ENCODE data around the gene FXN.

Gene FXN

DNA sequence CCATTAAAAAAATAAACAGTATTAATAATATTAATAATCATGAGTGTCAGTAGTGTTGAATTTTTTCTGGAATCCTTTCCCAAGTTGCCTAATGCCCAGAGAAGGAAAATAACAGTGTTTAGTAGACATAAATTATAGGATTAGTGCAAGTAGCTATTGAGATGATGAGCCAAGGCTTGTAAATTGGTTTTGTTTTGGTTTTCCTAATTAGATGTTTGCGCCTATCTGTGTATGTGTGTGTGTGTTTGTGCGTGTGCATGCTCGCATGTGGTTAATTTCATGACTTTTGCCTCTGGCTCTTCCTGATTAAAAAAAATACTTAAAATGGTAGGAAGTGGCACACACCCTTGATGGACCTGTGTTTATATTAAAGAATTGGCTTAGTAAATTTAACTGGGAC lies 55.4 kb downstream of the FXN start:
- TF ChIP-seq GATA2 (IDR thresholded peaks at IDR 0.05; ENCODE audit: low read depth, low read length) (no peak), GATA3 (IDR thresholded peaks at IDR 0.05; ENCODE audit: low read depth, low read length) (no peak)

- no peak for TF ChIP-seq GATA3 (IDR thresholded peaks at IDR 0.05; ENCODE audit: low read depth, low read length)
- TF ChIP-seq GATA2 (IDR thresholded peaks at IDR 0.05; ENCODE audit: low read depth, low read length), result no peak
Observed at GRCh38 chr9:69093471-69094103, 58.0 kb downstream of the FXN start.

DNA sequence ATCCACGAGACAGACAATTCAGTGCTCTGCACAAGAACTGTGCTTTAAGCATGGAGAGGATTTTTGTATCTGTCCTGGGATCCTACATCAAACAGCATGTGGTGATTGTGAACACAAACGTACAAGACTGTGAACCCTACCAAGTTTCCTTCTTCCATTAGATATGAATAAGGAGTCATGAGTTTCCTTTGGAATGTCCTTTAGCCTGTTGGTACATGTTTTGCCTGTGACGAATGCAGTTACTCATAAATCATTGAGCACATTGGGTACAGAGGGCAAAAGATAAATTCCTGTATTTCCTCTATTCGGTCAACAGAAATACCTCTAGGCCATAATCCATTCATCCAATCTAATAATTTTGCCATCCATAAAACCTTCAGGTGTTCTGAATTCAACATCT lies 61.5 kb downstream of the FXN start:
- TF ChIP-seq GATA3 (IDR thresholded peaks at IDR 0.05; ENCODE audit: low read depth, low read length) (no peak), GATA2 (IDR thresholded peaks at IDR 0.05; ENCODE audit: low read depth, low read length) (no peak)

DNA sequence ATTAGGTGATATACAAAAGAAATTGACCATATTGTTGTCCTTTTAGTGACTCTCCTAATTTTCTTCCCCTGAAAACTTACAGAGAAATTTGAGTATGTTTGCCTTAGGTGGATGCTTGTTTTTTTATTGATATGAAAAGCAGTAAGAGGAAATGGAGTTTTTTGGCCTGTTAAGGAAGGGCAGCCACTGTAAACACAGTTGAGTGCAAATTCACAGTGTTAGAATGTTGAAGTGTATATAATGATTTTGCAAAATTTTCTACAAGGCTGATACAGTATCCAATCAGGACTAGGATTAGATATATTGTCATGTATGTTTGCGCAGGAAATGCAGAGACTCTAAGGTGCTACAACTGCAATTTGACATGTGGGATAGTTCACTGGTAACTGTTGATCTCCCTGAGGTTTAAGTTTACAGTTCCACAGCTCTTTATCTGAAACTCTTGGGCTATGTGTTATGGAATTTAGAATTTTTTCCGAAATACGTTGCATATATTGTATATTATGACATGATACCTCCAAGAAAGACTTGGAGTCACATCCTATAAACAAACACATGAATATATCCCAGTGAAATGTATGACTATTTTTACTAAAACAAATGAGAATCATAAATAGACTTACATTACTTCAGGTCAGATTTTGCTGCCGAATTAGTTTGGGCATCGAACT lies 62.5 kb downstream of the FXN start:
- TF ChIP-seq GATA2 (IDR thresholded peaks at IDR 0.05; ENCODE audit: low read depth, low read length) (no peak), GATA3 (IDR thresholded peaks at IDR 0.05; ENCODE audit: low read depth, low read length) (no peak)

DNA sequence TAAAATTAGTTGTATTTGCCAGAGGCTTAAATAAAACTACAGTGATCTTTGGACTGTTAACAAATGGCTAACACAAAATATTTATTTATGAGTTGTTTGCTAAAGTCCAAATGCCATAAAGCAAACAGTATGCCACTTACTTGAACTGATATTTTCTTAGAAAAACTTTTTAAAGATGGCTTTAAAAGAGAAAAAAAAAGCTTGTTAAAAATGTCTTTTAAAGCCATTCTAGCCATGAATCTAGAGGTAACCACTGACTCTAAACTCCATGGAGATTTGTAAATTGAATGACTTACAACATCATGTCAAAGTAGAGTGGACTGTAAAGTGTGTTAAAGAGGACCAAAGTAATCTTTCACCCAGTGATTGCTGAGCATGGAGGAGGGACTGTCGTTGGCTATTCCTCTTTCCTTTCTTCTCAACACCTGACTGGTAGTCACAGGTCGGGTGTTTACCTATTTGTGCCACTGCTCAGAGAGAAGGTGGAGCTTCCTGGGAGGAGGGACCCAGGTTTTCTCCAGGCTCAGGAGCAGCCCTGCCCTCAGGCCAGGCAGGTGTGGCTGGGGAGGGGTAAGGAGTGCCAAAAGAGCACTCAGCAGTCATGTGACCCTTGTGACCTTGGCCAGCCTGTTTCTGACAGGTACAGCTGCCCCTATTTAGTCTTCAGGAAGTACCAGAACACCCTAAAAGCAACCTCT lies 69.4 kb downstream of the FXN start:
- TF ChIP-seq GATA2 (IDR thresholded peaks at IDR 0.05; ENCODE audit: low read depth, low read length), result no peak
- no peak for TF ChIP-seq GATA3 (IDR thresholded peaks at IDR 0.05; ENCODE audit: low read depth, low read length)

- TF ChIP-seq GATA3 (IDR thresholded peaks at IDR 0.05; ENCODE audit: low read depth, low read length), result no peak
- TF ChIP-seq GATA2 (IDR thresholded peaks at IDR 0.05; ENCODE audit: low read depth, low read length), result no peak
Observed at GRCh38 chr9:69107771-69108170, 72.2 kb downstream of the FXN start.

GRCh38 chr9:69109152-69109551 lies 73.6 kb downstream of the FXN start:
- TF ChIP-seq GATA3 (IDR thresholded peaks at IDR 0.05; ENCODE audit: low read depth, low read length) (no peak), GATA2 (IDR thresholded peaks at IDR 0.05; ENCODE audit: low read depth, low read length) (no peak)

DNA sequence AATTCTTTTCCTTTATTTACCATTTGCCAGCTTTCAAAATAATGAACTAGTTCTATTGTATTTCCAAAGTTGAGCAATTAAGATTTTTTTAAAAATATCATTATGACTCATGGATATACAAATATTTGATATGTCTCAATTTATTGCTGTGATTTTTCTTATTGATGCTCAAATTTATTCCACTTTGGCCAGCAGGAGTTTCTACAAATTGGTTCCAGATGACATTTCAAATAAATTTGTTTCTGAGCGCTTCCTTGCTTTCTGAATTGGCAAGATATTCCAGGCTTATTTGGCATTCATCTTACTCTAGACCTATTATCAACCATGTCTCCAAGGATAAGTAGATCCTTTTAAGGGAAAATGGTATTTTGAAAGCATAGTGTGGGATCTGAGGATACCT lies 80.1 kb downstream of the FXN start:
- TF ChIP-seq GATA3 (IDR thresholded peaks at IDR 0.05; ENCODE audit: low read depth, low read length) (no peak), GATA2 (IDR thresholded peaks at IDR 0.05; ENCODE audit: low read depth, low read length) (no peak)

DNA sequence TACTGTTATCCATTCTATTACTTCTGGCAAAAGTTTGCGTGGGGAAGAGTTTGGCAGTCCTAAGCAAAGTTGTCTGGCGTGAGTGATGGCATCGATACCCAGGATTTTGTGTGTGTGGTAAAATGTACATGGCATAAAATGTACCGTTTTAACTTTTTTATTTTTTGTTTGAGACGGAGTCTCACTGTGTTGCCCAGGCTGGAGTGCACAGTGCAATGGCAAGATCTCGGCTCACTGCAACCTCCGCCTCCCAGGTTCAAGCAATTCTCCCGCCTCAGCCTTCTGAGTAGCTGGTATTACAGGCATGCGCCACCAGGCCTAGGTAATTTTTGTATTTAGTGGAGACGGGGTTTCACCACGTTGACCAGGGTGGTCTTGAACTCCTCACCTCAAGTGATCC lies 83.1 kb downstream of the FXN start:
- no peak for TF ChIP-seq GATA3 (IDR thresholded peaks at IDR 0.05; ENCODE audit: low read depth, low read length)
- TF ChIP-seq GATA2 (IDR thresholded peaks at IDR 0.05; ENCODE audit: low read depth, low read length), result no peak

DNA sequence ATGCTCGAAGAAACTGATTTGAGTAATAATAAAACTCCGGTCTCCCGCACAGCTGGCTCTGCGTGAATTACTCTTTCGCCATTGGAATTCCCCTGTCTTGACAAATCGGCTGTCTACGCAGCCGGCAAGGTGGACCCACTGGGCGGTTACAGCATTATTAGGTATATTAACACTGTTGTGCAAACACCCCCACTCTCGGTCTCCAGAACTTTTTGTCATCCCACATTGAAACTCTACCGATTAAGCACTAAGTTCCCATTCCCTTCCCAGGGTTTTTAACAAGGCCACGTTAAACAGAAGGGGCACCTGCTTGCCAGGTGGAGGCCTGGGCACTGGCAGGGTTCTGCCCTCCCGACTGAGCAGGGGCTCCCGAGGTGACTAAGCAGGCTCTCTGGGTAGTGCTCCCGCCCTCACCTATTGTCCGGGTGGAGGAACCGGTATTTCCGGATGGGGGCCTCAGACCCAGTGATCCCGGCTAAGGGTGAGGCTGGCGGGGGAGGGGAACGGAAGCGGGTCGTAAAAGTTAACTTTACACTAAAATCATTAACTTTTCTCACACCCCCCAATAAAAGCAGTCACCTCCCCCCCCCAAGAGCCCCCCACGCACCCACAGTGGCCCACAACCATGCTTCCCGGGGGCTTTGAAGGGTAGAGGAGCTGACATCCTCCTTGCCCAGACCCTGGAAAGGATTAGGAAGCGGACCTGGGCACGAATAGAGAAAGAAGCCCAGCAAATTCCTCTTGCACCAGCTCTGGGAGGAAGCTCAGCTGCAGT lies 85.0 kb downstream of the FXN start:
- no peak for TF ChIP-seq GATA3 (IDR thresholded peaks at IDR 0.05; ENCODE audit: low read depth, low read length)
- TF ChIP-seq GATA2 (IDR thresholded peaks at IDR 0.05; ENCODE audit: low read depth, low read length), result no peak

DNA sequence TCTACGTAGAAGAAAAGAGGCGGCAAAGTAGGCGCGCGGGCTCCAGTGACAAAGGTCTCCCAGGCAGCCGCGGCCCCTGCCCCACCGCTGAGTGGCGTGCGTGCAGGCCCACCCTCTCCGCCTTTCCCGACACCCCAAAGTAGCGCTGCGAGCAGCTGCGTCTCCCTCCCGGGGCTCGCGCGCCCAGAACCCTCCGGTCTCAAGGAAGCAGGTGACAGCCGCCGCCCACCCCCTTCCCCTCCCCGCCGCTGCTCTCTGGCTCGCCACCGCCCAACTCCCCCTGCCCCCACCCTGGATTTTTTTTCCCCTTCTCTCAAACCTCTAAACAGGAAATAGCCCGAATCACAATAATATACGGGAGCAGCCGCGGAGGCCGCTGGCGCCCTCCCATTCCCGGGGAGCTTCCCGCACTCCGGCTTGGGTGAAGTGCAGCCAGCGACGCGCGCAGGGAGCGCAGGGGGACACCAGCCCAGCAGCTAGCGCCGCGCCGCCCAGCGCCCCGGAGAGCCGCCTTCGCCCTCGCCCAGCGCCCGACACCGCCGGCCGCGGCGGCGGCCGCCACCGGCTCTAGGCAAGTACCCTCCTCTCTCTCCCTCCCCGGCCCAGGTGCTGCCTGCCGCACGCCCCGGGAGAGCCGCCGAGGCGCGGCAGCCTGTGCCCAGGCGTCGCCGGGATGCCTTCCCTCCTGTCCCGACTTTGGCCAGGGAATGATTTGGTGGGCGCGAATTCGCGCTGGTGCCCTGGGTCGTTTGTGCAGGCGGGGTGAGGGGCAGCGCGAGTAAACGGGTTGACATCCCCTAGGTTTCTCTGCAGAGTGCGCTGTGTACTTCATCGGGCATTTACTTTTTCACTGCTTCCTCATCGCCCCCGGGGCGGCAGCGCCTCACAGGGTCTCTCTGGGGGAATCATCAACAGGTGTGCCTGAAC lies 85.9 kb downstream of the FXN start:
- no peak for TF ChIP-seq GATA2 (IDR thresholded peaks at IDR 0.05; ENCODE audit: low read depth, low read length)
- no peak for TF ChIP-seq GATA3 (IDR thresholded peaks at IDR 0.05; ENCODE audit: low read depth, low read length)

DNA sequence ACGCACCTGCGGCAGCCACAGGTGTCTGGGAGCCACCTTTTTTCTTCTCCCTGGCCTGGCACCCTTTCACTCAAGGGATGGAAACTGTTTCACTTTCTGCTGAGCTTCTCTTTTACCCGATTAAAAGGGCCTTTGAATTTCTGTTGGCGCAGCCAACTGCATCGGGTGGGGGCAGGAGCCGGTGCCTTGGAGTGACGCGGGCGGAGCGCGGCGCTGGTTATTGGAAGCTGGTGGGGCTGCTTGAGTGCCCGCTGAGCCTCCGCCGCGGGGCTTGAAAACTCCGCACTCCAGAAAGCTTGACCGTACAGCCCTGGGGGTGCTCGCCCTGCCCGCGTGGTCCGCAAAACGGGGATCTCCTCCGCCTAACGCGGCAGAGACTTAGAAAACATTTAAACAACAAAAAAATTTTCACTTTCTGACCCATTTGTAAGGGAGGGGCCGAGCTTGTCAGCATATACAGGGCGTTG lies 86.6 kb downstream of the FXN start:
- TF ChIP-seq GATA2 (IDR thresholded peaks at IDR 0.05; ENCODE audit: low read depth, low read length) (no peak), GATA3 (IDR thresholded peaks at IDR 0.05; ENCODE audit: low read depth, low read length) (no peak)

DNA sequence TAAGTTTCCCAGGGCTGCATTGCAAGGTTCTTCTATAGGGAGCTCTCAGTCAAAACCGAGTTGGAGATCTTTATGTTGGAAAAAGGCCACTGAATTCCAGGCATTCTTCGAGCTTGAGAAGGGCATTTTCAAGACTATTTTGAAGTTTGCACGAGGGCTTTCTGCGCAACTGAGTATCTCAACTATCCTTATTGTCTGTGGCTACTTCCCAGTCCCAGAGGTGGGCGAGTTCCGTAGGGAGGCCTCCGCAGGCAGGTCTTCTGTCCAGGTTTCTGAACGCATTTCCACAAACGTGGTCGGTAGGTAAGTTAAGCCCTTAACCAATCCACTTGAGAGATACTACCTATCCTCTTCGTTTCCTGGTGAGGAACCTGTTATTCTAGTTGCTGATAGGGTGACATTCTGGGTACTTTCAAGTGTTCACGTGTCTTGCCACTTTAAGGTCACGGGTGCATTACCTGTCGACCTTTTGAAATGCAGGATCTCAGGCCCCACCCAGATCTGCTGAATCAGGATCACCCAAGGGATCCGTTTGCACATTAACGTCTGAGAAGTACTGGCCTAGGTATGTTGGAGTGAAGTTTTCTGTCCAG lies 87.1 kb downstream of the FXN start:
- no peak for TF ChIP-seq GATA2 (IDR thresholded peaks at IDR 0.05; ENCODE audit: low read depth, low read length)
- no peak for TF ChIP-seq GATA3 (IDR thresholded peaks at IDR 0.05; ENCODE audit: low read depth, low read length)
